Fibroblast of lung (primary cell): ENCODE measurements around the gene CDK2AP2. TPM values are rescaled to one million over a fixed set of nuclear protein-coding genes. Genes with fewer than 3 reads are reported as not detected.

Experiments used
- DNase-seq, 2 donors: peaks; one replicate each; pipeline versions ENCODE4 v3.0.0 to v3.0.0-alpha.2; 2010; ENCODE audit warnings: low read depth in 2 of 2
- H2AFZ ChIP-seq: 2 replicates; pipeline ENCODE4 v1.5.1; 2012; ENCODE audit warnings: low read length, control low read depth, inconsistent platforms
- H3K27ac ChIP-seq: 2 replicates; pipeline ENCODE4 v1.5.1; 2011; ENCODE audit warnings: low read length, control low read depth; ENCODE audit not compliant: insufficient read depth
- H3K27me3 ChIP-seq: 2 replicates; pipeline ENCODE4 v1.5.1; 2011; ENCODE audit warnings: mild to moderate bottlenecking, low read length; ENCODE audit not compliant: control insufficient read depth, insufficient read depth
- H3K36me3 ChIP-seq: 2 replicates; pipeline ENCODE4 v1.5.1; 2011; ENCODE audit warnings: low read length; ENCODE audit not compliant: control insufficient read depth, insufficient read depth
- H3K4me1 ChIP-seq: 2 replicates; pipeline ENCODE4 v1.5.1; 2011; ENCODE audit warnings: low read length; ENCODE audit not compliant: control insufficient read depth, insufficient read depth; ENCODE audit errors: extremely low read depth
- H3K4me2 ChIP-seq: 2 replicates; pipeline ENCODE4 v1.5.1; 2011; ENCODE audit warnings: low read length, control low read depth; ENCODE audit not compliant: insufficient read depth; ENCODE audit errors: extremely low read depth
- H3K4me3 ChIP-seq, 4 experiments: fragments of 200-600 bp in 1 of 4; sonication (generic) in 1 of 4; replicated peaks in 1 of 4; 2 replicates each; pipeline ENCODE4 v1.5.1; 2011 to 2016; ENCODE audit warnings: low read length in 4 of 4, low read depth in 3 of 4, mild to moderate bottlenecking in 3 of 4, control low read depth in 2 of 4, inconsistent platforms in 1 of 4, mixed read lengths in 1 of 4; ENCODE audit not compliant: insufficient read depth in 1 of 4; ENCODE audit errors: control extremely low read depth in 1 of 4
- H3K79me2 ChIP-seq: 2 replicates; pipeline ENCODE4 v1.5.1; 2012; ENCODE audit warnings: mild to moderate bottlenecking, low read length, inconsistent platforms; ENCODE audit not compliant: control insufficient read depth, insufficient read depth
- H3K9ac ChIP-seq: 2 replicates; pipeline ENCODE4 v1.5.1; 2011; ENCODE audit warnings: mild to moderate bottlenecking, low read length, control low read depth; ENCODE audit not compliant: insufficient read depth
- H3K9me3 ChIP-seq: 2 replicates; pipeline ENCODE4 v1.5.1; 2012; ENCODE audit warnings: low read depth, low read length; ENCODE audit not compliant: control insufficient read depth, insufficient read depth
- H4K20me1 ChIP-seq: 2 replicates; pipeline ENCODE4 v1.5.1; 2011; ENCODE audit warnings: low read length; ENCODE audit not compliant: control insufficient read depth, insufficient read depth; ENCODE audit errors: extremely low read depth
- CTCF ChIP-seq, 2 donors: IDR thresholded peaks in 1 of 2; conservative IDR thresholded peaks in 1 of 2; 1 replicate in 1 of 2; 2 replicates in 1 of 2; pipeline ENCODE4 v1.5.1; 2011 to 2012; ENCODE audit warnings: low read length in 2 of 2, control low read depth in 1 of 2, inconsistent platforms in 1 of 2, low read depth in 1 of 2, mild to moderate bottlenecking in 1 of 2
- EZH2 ChIP-seq: IDR thresholded peaks from 2 replicates; pipeline ENCODE4 v1.5.1; 2012; ENCODE audit warnings: low read length, control low read depth, mild to moderate bottlenecking; ENCODE audit errors: missing control alignments
- polyA plus RNA-seq, 2 donors: library from polyadenylated mRNA; depleted of rRNA in 1 of 2; stranded (reverse) in 1 of 2; unstranded in 1 of 2; fragments of >200 nt; gene quantifications; 2 replicates each; pipeline ENCODE4 v1.2.1, GENCODE V29; 2011 to 2012; ENCODE audit warnings: missing spikeins in 1 of 2
- total RNA-seq: library from RNA; depleted of rRNA; stranded (reverse); fragments of >200 nt; gene quantifications from 2 replicates; pipeline ENCODE4 v1.2.1, GENCODE V29; 2014

Gene CDK2AP2
- total and polyA plus RNA-seq, 2 donors (not counting 1 experiment from before 2014, with no cell fraction given), result 7.8 to 19.0 TPM

GRCh38 chr11:67458266-67458665, 49.7 kb downstream of the CDK2AP2 start:
- DNase-seq, result no peak
- H3K9ac ChIP-seq, result no peak overlapping the region
- no peaks in the 10 kb centered on the region for H3K36me3 ChIP-seq
- H3K4me1 ChIP-seq, result no peaks in the 10 kb centered on the region
- H3K27ac ChIP-seq, result no peak overlapping the region
- no peaks in the 10 kb centered on the region for H3K9me3 ChIP-seq
- H3K79me2 ChIP-seq, result no peaks in the 10 kb centered on the region
- peaks cover 3% of the 10 kb centered on the region for H3K27me3 ChIP-seq
- no peak overlapping the region for H2AFZ ChIP-seq
- no peaks in the 10 kb centered on the region for H4K20me1 ChIP-seq
- no peak overlapping the region for H3K4me2 ChIP-seq
- TF ChIP-seq CTCF (conservative IDR thresholded peaks at IDR 0.05 in 1 of 2, IDR thresholded peaks at IDR 0.05 in 1 of 2; ENCODE audit: low read depth in 1 of 2, low read length in 2 of 2) (no peak), EZH2 (no peak)
- H3K4me3 ChIP-seq, result no peak overlapping the region

DNA sequence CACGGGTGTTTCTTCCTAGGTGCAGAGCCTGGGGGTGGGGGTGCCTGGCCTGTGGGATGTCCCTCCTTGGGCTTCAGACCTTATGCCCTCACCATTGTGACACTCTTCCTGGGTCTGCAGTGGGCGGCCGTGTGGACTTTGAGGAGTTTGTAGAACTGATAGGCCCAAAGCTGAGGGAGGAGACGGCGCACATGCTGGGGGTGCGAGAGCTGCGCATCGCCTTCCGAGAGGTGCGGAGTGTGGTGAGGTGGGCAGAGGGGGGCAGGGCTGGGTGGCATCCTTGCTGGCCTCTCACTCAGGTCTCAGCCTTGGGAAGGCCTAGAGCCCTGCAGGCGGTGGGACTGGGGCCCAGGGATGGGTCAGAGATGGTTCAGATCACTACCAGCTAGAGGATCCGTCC, 50.5 kb downstream of the CDK2AP2 start:
- Histone ChIP-seq H3K79me2 (no peaks in the 10 kb centered on the region), H2AFZ (no peak overlapping the region), H3K4me1 (no peaks in the 10 kb centered on the region)

More for the DNA sequence above, 50.5 kb downstream of the CDK2AP2 start:
- H3K27me3 ChIP-seq, result peaks cover 3% of the 10 kb centered on the region
- H3K9me3 ChIP-seq, result no peaks in the 10 kb centered on the region
- DNase-seq, result no peak
- no peak overlapping the region for H3K9ac ChIP-seq
- H3K4me2 ChIP-seq, result no peak overlapping the region
- H4K20me1 ChIP-seq, result no peaks in the 10 kb centered on the region
- H3K36me3 ChIP-seq, result no peaks in the 10 kb centered on the region
- no peak overlapping the region for H3K27ac ChIP-seq
- H3K4me3 ChIP-seq, result no peak overlapping the region
- TF ChIP-seq CTCF (conservative IDR thresholded peaks at IDR 0.05 in 1 of 2, IDR thresholded peaks at IDR 0.05 in 1 of 2; ENCODE audit: low read depth in 1 of 2, low read length in 2 of 2) (no peak), EZH2 (no peak)

Other genes with a start within 250 kb of the CDK2AP2 start
- 21.6 and 28.9 TPM in 2 replicates for gene GRK2, start 241.7 kb downstream of the CDK2AP2 start, total RNA-seq
- 20.1 and 26.3 TPM in 2 replicates for gene GRK2, start 241.7 kb downstream of the CDK2AP2 start, polyA plus RNA-seq
- 31.8 and 45.4 TPM in 2 replicates for gene ANKRD13D, start 218.9 kb downstream of the CDK2AP2 start, total RNA-seq
- 11.5 and 12.9 TPM in 2 replicates for gene ANKRD13D, start 218.9 kb downstream of the CDK2AP2 start, polyA plus RNA-seq
- gene SSH3, start 204.6 kb downstream of the CDK2AP2 start, total RNA-seq, result 11.3 and 15.7 TPM in 2 replicates
- 6.9 and 7.5 TPM in 2 replicates for gene SSH3, start 204.6 kb downstream of the CDK2AP2 start, polyA plus RNA-seq
- 28.5 and 32.4 TPM in 2 replicates for gene POLD4, start 154.6 kb downstream of the CDK2AP2 start, total RNA-seq
- gene POLD4, start 154.6 kb downstream of the CDK2AP2 start, polyA plus RNA-seq, result 33.3 and 36.3 TPM in 2 replicates
- 2.3 and 3.6 TPM in 2 replicates for gene CLCF1, start 134.6 kb downstream of the CDK2AP2 start, total RNA-seq
- gene CLCF1, start 134.6 kb downstream of the CDK2AP2 start, polyA plus RNA-seq, result 6.0 and 6.5 TPM in 2 replicates
- 3.8 and 6.4 TPM in 2 replicates for gene RAD9A, start 116.2 kb downstream of the CDK2AP2 start, total RNA-seq
- 3.5 and 5.9 TPM in 2 replicates for gene RAD9A, start 116.2 kb downstream of the CDK2AP2 start, polyA plus RNA-seq
- gene PPP1CA, start 106.3 kb downstream of the CDK2AP2 start, total RNA-seq, result 90.7 and 104 TPM in 2 replicates
- gene PPP1CA, start 106.3 kb downstream of the CDK2AP2 start, polyA plus RNA-seq, result 135 and 218 TPM in 2 replicates
- gene TBC1D10C, start 104.1 kb downstream of the CDK2AP2 start, total RNA-seq, result not detected in 2 replicates
- 0.05 TPM in 1 of 2 replicates, not detected in the other for gene TBC1D10C, start 104.1 kb downstream of the CDK2AP2 start, polyA plus RNA-seq
- under 0.01 and 0.17 TPM in 2 replicates for gene CARNS1, start 92.5 kb downstream of the CDK2AP2 start, total RNA-seq
- gene CARNS1, start 92.5 kb downstream of the CDK2AP2 start, polyA plus RNA-seq, result 0.02 and 0.05 TPM in 2 replicates
- gene RPS6KB2, start 79.7 kb downstream of the CDK2AP2 start, total RNA-seq, result 26.2 and 30.6 TPM in 2 replicates
- 29.0 and 34.0 TPM in 2 replicates for gene RPS6KB2, start 79.7 kb downstream of the CDK2AP2 start, polyA plus RNA-seq
- gene PTPRCAP, start 70.5 kb downstream of the CDK2AP2 start, total RNA-seq, result under 0.01 and 0.17 TPM in 2 replicates
- 0.05 TPM in 1 of 2 replicates, not detected in the other for gene PTPRCAP, start 70.5 kb downstream of the CDK2AP2 start, polyA plus RNA-seq
- gene CORO1B, start 64.7 kb downstream of the CDK2AP2 start, total RNA-seq, result 88.1 and 112 TPM in 2 replicates
- gene CORO1B, start 64.7 kb downstream of the CDK2AP2 start, polyA plus RNA-seq, result 56.3 and 65.5 TPM in 2 replicates
- gene GPR152, start 55.4 kb downstream of the CDK2AP2 start, total RNA-seq, result not detected in 2 replicates
- not detected in 2 replicates for gene GPR152, start 55.4 kb downstream of the CDK2AP2 start, polyA plus RNA-seq
- gene CABP4, start 52.8 kb downstream of the CDK2AP2 start, total RNA-seq, result not detected in 2 replicates
- not detected in 2 replicates for gene CABP4, start 52.8 kb downstream of the CDK2AP2 start, polyA plus RNA-seq
- 11.2 and 17.2 TPM in 2 replicates for gene TMEM134, start 38.9 kb downstream of the CDK2AP2 start, total RNA-seq
- gene TMEM134, start 38.9 kb downstream of the CDK2AP2 start, polyA plus RNA-seq, result 16.5 and 22.0 TPM in 2 replicates
- gene AIP, start 25.1 kb downstream of the CDK2AP2 start, total RNA-seq, result 117 and 128 TPM in 2 replicates
- 52.3 and 53.7 TPM in 2 replicates for gene AIP, start 25.1 kb downstream of the CDK2AP2 start, polyA plus RNA-seq
- 7.4 and 10.2 TPM in 2 replicates for gene PITPNM1, start 2.8 kb downstream of the CDK2AP2 start, total RNA-seq
- gene PITPNM1, start 2.8 kb downstream of the CDK2AP2 start, polyA plus RNA-seq, result 4.7 TPM in 2 replicates
- gene CABP2, start 15.3 kb upstream of the CDK2AP2 start, total RNA-seq, result not detected in 2 replicates
- gene CABP2, start 15.3 kb upstream of the CDK2AP2 start, polyA plus RNA-seq, result not detected in 2 replicates
- 444 and 642 TPM in 2 replicates for gene GSTP1, start 75.7 kb upstream of the CDK2AP2 start, total RNA-seq
- gene GSTP1, start 75.7 kb upstream of the CDK2AP2 start, polyA plus RNA-seq, result 360 and 397 TPM in 2 replicates
- gene NDUFV1, start 98.8 kb upstream of the CDK2AP2 start, total RNA-seq, result 153 and 171 TPM in 2 replicates
- 64.9 and 77.5 TPM in 2 replicates for gene NDUFV1, start 98.8 kb upstream of the CDK2AP2 start, polyA plus RNA-seq
- gene NUDT8, start 121.8 kb upstream of the CDK2AP2 start, total RNA-seq, result 4.1 and 5.0 TPM in 2 replicates
- 0.90 and 1.6 TPM in 2 replicates for gene NUDT8, start 121.8 kb upstream of the CDK2AP2 start, polyA plus RNA-seq
- not detected in 2 replicates for gene TBX10, start 131.6 kb upstream of the CDK2AP2 start, total RNA-seq
- not detected in 2 replicates for gene TBX10, start 131.6 kb upstream of the CDK2AP2 start, polyA plus RNA-seq
- gene ACY3, start 142.6 kb upstream of the CDK2AP2 start, total RNA-seq, result not detected in 2 replicates
- 0.07 TPM in 1 of 2 replicates, not detected in the other for gene ACY3, start 142.6 kb upstream of the CDK2AP2 start, polyA plus RNA-seq
- gene ALDH3B2, start 166.5 kb upstream of the CDK2AP2 start, total RNA-seq, result not detected in 2 replicates
- not detected in 2 replicates for gene ALDH3B2, start 166.5 kb upstream of the CDK2AP2 start, polyA plus RNA-seq